Measurements from ENCODE around the gene NHLRC2.
"Not testable (repeated sequence)": the region's sequence is repeated elsewhere in the genome, so short reads cannot be mapped to it uniquely, and the experiment has no call there.

Gene NHLRC2, protein sequence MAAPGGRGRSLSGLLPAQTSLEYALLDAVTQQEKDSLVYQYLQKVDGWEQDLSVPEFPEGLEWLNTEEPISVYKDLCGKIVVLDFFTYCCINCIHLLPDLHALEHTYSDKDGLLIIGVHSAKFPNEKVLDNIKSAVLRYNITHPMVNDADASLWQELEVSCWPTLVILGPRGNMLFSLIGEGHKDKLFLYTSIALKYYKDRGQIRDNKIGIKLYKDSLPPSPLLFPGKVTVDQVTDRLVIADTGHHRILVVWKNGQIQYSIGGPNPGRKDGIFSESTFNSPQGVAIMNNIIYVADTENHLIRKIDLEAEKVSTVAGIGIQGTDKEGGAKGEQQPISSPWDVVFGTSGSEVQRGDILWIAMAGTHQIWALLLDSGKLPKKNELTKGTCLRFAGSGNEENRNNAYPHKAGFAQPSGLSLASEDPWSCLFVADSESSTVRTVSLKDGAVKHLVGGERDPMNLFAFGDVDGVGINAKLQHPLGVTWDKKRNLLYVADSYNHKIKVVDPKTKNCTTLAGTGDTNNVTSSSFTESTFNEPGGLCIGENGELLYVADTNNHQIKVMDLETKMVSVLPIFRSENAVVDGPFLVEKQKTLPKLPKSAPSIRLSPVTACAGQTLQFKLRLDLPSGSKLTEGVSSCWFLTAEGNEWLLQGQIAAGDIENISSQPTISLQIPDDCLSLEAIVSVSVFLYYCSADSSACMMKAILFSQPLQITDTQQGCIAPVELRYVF

GRCh38 chr10:113854013-113854760, at the start of gene NHLRC2, which contains the start of gene DCLRE1A:
Gene NHLRC2, plus strand, starts transcription at chr10:113854661. Its CDS starts 212 bp downstream, at chr10:113854873.
Gene DCLRE1A, minus strand, starts transcription at chr10:113854082. Its CDS starts 900 bp downstream, at chr10:113853182.
- peak; percentile 25 for DNase-seq (ENCODE audit: low read depth, low spot score)

GRCh38 chr10:113806503-113806902, 48.0 kb upstream of the NHLRC2 start:
- no peak for DNase-seq (ENCODE audit: low read depth, low spot score)

GRCh38 chr10:113808168-113808567, 46.3 kb upstream of the NHLRC2 start:
- DNase-seq (ENCODE audit: low read depth, low spot score): no peak

DNA sequence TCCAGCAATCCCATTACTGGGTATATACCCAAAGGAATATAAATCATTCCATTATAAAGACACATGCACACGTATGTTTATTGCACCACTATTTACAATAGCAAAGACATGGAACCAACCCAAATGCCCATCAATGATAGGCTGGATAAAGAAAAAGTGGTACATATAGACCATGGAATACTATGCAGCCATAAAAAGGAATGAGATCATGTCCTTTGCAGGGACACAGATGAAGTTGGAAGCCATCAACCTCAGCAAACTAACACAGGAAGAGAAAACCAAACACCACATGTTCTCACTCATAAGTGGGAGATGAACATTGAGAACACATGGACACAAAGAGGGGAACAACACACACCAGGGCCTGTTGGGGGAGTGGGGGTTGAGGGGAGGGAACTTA, 39.8 kb upstream of the NHLRC2 start:
- not testable (repeated sequence) for DNase-seq (ENCODE audit: low read depth, low spot score)

- no peak for DNase-seq (ENCODE audit: low read depth, low spot score)
These were observed 34.5 kb upstream of the NHLRC2 start for GRCh38 chr10:113819989-113820388.

DNA sequence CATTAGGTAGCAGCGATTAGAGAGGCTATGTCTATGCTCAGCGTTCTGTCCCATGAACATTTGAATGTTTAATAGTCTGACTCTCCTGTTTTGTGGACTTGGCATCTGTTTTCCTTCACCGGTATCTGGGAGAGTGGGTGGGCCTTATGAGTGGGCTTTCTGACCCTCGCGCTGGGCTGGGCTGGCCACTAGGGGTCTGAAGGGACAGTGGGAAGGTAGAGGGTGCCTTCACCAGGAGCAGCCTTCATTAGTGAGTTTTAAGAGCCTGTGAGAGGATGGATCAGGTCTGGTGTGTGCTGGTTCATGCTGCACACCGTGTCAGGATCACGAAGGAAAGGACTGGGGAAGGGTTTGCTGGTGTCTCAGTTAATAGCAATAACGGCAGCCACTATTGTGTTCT, 34.0 kb upstream of the NHLRC2 start:
- no peak for DNase-seq (ENCODE audit: low read depth, low spot score)

- not testable (repeated sequence) for DNase-seq (ENCODE audit: low read depth, low spot score)
These were observed 33.2 kb upstream of the NHLRC2 start for GRCh38 chr10:113821306-113821705.

GRCh38 chr10:113822174-113822573, 32.3 kb upstream of the NHLRC2 start:
- DNase-seq (ENCODE audit: low read depth, low spot score): no peak

GRCh38 chr10:113823389-113823788, 31.1 kb upstream of the NHLRC2 start:
- DNase-seq (ENCODE audit: low read depth, low spot score): no peak

DNA sequence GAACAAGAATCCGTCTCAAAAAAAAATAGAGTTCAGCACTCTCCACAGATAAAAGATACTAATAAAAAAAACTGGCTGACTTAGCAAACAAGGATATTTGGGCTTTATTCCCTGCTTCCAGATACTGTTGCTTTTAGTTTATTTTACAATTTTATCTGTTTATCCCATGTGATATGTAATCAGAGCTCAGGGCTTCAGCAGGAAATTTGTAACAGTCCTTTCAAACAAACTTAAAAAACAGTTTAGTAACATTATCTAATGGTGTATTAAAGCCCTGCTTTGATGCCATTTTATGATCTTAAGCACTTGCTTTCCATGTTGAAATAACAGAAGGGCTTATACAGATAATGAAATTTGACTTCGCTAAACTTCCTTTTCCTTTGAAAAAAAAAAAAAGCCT, 28.7 kb upstream of the NHLRC2 start:
- DNase-seq (ENCODE audit: low read depth, low spot score): no peak

GRCh38 chr10:113828567-113828966, 25.9 kb upstream of the NHLRC2 start:
- not testable (repeated sequence) for DNase-seq (ENCODE audit: low read depth, low spot score)

GRCh38 chr10:113842171-113842570, 12.3 kb upstream of the NHLRC2 start:
- DNase-seq (ENCODE audit: low read depth, low spot score): no peak

DNA sequence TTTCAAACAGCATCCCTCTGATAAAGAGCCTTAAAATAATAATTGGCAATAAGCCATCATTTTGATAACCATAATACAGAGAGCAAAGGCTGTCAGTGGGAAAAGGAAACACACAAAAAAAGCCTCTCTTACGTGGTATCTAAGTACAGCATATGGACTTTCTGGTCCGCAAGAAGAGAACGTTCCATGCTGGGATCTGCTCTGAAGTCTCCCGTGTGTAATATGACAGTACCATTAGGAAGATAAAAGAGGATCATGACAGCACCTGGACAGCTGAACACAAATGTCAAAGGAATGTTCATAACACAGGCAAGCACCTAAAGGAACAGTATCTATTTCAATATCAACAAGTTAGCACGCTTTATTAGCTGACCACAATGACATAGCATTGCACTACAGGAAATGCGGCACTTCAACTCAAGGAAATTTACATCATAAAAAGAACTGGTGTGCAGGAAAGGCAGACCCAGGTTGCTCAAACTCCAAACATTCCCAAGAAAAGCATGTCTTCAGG, 10.4 kb upstream of the NHLRC2 start:
- no peak for DNase-seq (ENCODE audit: low read depth, low spot score)

- no peak for DNase-seq (ENCODE audit: low read depth, low spot score)
These were observed 8.4 kb upstream of the NHLRC2 start for GRCh38 chr10:113846036-113846435.

DNA sequence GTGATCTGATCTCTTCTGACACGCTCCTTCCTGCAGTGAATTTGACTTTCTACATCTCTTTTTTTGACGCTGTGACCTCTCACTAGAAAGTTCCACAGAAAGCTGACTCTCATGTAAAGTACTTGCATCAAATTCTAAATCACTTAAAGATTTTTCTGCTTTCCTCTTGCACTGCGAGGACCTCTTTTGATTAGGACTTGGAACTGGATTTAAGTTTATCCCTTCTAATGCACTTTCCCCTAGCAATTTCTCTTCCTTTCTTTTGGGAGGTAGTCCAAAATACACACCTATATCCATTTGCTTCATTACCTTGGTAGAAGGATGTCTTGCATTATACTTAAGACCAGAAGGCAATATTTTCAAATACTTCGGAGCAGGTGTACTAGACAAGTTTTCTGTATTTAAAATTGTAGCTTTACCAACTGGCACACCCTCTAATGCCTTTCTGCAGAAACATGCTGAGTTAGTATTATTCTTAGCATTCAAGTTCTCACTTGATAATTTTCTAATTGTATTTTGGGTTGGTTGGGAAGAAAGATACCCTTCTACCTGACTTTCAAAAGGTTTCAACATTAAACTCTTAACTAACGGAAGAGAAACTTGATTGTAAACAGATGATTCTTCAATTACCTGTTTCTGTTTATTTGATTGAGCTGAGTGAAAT, 5.2 kb upstream of the NHLRC2 start:
- no peak for DNase-seq (ENCODE audit: low read depth, low spot score)

- no peak for DNase-seq (ENCODE audit: low read depth, low spot score)
These were observed 4.5 kb upstream of the NHLRC2 start for GRCh38 chr10:113849946-113850345.

DNA sequence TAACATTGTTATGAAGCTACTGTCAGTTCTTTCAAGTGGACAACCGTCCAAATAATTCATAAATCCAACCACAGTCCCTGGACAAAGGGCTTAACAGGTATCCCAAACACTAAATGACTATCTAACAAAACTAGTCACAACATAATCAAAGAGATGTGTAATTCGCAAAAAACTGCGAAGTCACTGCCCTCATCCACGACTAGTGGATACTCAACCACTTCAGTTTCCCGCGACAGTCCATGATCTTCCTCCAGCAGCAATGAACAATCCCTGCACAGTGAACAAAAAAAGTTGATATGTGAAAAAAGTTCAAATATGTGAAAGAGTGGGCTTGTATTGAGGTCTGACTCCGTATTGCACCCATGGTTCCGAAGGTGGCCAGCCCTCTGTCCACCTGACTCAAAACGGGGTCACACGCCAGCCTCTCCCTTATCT, 866 bp upstream of the NHLRC2 start:
- DNase-seq (ENCODE audit: low read depth, low spot score): no peak

GRCh38 chr10:113854761-113855588, 514 bp downstream of the NHLRC2 start:
- no peak for DNase-seq (ENCODE audit: low read depth, low spot score)

- DNase-seq (ENCODE audit: low read depth, low spot score): no peak
These were observed 2.1 kb downstream of the NHLRC2 start for GRCh38 chr10:113856563-113856962.

DNA sequence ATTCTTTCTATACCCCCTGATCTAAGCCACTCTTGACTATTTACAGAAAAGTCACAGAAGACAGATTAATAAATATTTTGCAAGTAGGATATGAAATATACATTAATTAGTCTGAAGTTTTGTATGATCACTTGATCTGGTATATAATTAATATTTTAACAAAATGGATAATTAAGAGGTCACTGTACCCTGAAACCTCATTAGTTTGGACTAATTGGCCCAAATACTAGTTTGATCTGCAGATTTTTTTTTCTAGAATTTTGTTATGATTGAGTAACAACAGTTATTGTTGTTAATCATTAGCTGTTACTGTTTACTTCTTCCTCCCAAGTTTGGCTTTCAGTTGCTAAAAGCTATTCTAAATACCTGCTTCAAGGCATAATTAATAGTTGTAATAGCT, 2.7 kb downstream of the NHLRC2 start:
- DNase-seq (ENCODE audit: low read depth, low spot score): no peak
